ENCODE results near the gene GALNT1. TPM values are rescaled to one million over a fixed set of nuclear protein-coding genes. Genes with fewer than 3 reads are reported as not detected.

GALNT1 gene
- total RNA-seq, 2 donors from 2014 or later, result 31.1 to 32.0 TPM

DNA sequence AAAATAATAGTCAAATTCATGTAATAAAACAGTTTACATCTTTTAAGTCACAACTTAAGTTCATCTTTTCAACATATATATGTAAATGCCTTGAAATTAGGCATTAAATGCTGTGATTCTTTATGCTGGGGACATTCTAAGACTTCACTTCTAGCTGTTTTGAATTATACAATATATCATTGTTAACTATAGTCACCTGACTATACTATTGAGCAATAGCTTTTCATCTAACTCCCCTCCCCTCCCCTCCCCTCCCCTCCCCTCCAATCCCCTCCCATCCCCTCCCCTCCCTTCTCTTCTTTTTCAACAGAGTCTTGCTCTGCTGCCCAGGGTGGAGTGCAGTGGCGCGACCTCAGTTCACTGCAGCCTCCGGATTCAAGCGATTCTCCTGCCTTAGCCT, 16.2 kb downstream of the GALNT1 start:
- TF ChIP-seq CTCF (IDR thresholded peaks at IDR 0.05), result no peak
- ATAC-seq (ENCODE audit: insufficient number of reproducible peaks, low FRiP score, low read depth), result no peak
- H3K27ac ChIP-seq, result no peak overlapping the region
- H3K36me3 ChIP-seq, result no peaks in the 10 kb centered on the region
- no peaks in the 10 kb centered on the region for H3K27me3 ChIP-seq (replicated peaks; ENCODE audit: insufficient read depth)
- peaks cover 0 to 9% of the 10 kb centered on the region in 2 donors for H3K4me1 ChIP-seq (ENCODE audit: control insufficient read depth in 1 of 2, low read depth in 2 of 2)
- H3K4me3 ChIP-seq, result no peak overlapping the region
- H3K9me3 ChIP-seq, result peaks cover 11% of the 10 kb centered on the region
- no peak for DNase-seq (ENCODE audit: low spot score)

GRCh38 chr18:35602193-35602820, 20.8 kb downstream of the GALNT1 start:
- peaks cover 14% of the 10 kb centered on the region for H3K9me3 ChIP-seq
- H3K36me3 ChIP-seq, result no peaks in the 10 kb centered on the region
- no peak for DNase-seq (ENCODE audit: low spot score)
- H3K27me3 ChIP-seq (replicated peaks; ENCODE audit: insufficient read depth), result no peaks in the 10 kb centered on the region
- ATAC-seq (ENCODE audit: insufficient number of reproducible peaks, low FRiP score, low read depth), result no peak
- TF ChIP-seq CTCF (IDR thresholded peaks at IDR 0.05), result no peak
- no peak overlapping the region for H3K4me3 ChIP-seq
- no peaks in the 10 kb centered on the region for H3K4me1 ChIP-seq (ENCODE audit: control insufficient read depth in 1 of 2, low read depth in 2 of 2)
- no peak overlapping the region for H3K27ac ChIP-seq

DNA sequence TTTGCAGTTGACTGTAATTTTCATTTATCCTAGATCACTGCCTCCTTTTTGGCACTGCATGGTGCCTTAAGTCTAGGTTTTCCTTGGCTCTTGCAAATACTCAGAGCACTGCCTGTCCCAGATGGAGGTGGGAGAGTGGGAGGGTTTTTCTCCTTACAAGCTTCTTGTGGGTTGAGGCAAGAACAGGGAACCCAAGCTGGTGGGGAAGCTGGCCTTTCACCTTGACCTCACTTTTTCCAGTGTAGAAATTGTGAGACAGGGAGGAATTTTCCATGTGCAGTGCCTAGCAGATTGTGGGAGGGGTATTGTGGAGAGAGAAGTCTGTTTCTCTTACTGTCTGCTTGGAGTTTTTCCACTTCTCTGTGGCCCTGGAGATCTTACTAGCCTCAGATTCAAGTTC, 21.5 kb downstream of the GALNT1 start:
- DNase-seq (ENCODE audit: low spot score) (no peak), ATAC-seq (ENCODE audit: insufficient number of reproducible peaks, low FRiP score, low read depth) (no peak)
- peaks cover 14% of the 10 kb centered on the region for H3K9me3 ChIP-seq
- H3K27me3 ChIP-seq (replicated peaks; ENCODE audit: insufficient read depth), result no peaks in the 10 kb centered on the region
- H3K27ac ChIP-seq, result no peak overlapping the region
- no peaks in the 10 kb centered on the region for H3K36me3 ChIP-seq
- TF ChIP-seq CTCF (IDR thresholded peaks at IDR 0.05), result no peak
- no peaks in the 10 kb centered on the region for H3K4me1 ChIP-seq (ENCODE audit: control insufficient read depth in 1 of 2, low read depth in 2 of 2)
- no peak overlapping the region for H3K4me3 ChIP-seq

- Histone ChIP-seq H3K4me3 (no peak overlapping the region), H3K36me3 (no peaks in the 10 kb centered on the region), H3K9me3 (peaks cover 14% of the 10 kb centered on the region), H3K4me1 (ENCODE audit: control insufficient read depth in 1 of 2, low read depth in 2 of 2) (no peaks in the 10 kb centered on the region), H3K27me3 (replicated peaks; ENCODE audit: insufficient read depth) (no peaks in the 10 kb centered on the region), H3K27ac (no peak overlapping the region)
- DNase-seq (ENCODE audit: low spot score) (no peak), ATAC-seq (ENCODE audit: insufficient number of reproducible peaks, low FRiP score, low read depth) (no peak)
- TF ChIP-seq CTCF (IDR thresholded peaks at IDR 0.05), result no peak
These were observed 22.0 kb downstream of the GALNT1 start for GRCh38 chr18:35603528-35603927.

- Histone ChIP-seq H3K27me3 (replicated peaks; ENCODE audit: insufficient read depth) (no peaks in the 10 kb centered on the region), H3K36me3 (no peaks in the 10 kb centered on the region), H3K27ac (no peak overlapping the region), H3K4me1 (ENCODE audit: control insufficient read depth in 1 of 2, low read depth in 2 of 2) (peaks cover 0 to 6% of the 10 kb centered on the region in 2 donors), H3K4me3 (no peak overlapping the region), H3K9me3 (peaks cover 14% of the 10 kb centered on the region)
- ATAC-seq (ENCODE audit: insufficient number of reproducible peaks, low FRiP score, low read depth) (no peak), DNase-seq (ENCODE audit: low spot score) (no peak)
- TF ChIP-seq CTCF (IDR thresholded peaks at IDR 0.05), result no peak
These were observed 22.8 kb downstream of the GALNT1 start for GRCh38 chr18:35604369-35604768.

All from thoracic aorta (tissue), 2 donors.